LNCAP (cell line): Measurements from ENCODE around the gene SLC2A5.

Source experiments
- TF ChIP-seq, protein P1 (sequence below): fragments of 450-650 bp; IDR thresholded peaks from 2 replicates; pipeline ENCODE4 v1.5.1; 2017; ENCODE audit warnings: mild to moderate bottlenecking

The SLC2A5 gene

DNA sequence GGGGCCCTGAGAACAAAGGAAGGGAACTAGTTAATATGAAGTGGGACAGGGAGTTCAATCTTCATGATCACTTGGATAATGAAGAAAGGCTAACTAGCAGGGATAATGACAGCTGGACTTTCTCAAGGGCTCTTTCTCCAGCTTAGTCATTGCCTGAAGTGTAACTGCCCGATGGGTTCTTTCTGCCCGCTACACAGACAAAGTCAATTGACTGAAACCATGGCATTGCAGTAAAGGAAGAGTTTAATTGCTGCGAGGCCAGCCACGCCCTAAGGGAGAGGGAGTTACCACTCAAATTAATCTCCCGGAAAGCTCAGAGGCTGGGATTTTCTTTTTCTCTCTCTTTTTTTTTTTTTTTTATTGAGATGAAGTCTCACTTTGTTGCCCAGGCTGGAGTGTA is 16.6 kb upstream of the SLC2A5 start:
- TF ChIP-seq, protein P1, sequence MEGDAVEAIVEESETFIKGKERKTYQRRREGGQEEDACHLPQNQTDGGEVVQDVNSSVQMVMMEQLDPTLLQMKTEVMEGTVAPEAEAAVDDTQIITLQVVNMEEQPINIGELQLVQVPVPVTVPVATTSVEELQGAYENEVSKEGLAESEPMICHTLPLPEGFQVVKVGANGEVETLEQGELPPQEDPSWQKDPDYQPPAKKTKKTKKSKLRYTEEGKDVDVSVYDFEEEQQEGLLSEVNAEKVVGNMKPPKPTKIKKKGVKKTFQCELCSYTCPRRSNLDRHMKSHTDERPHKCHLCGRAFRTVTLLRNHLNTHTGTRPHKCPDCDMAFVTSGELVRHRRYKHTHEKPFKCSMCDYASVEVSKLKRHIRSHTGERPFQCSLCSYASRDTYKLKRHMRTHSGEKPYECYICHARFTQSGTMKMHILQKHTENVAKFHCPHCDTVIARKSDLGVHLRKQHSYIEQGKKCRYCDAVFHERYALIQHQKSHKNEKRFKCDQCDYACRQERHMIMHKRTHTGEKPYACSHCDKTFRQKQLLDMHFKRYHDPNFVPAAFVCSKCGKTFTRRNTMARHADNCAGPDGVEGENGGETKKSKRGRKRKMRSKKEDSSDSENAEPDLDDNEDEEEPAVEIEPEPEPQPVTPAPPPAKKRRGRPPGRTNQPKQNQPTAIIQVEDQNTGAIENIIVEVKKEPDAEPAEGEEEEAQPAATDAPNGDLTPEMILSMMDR, result no peak

DNA sequence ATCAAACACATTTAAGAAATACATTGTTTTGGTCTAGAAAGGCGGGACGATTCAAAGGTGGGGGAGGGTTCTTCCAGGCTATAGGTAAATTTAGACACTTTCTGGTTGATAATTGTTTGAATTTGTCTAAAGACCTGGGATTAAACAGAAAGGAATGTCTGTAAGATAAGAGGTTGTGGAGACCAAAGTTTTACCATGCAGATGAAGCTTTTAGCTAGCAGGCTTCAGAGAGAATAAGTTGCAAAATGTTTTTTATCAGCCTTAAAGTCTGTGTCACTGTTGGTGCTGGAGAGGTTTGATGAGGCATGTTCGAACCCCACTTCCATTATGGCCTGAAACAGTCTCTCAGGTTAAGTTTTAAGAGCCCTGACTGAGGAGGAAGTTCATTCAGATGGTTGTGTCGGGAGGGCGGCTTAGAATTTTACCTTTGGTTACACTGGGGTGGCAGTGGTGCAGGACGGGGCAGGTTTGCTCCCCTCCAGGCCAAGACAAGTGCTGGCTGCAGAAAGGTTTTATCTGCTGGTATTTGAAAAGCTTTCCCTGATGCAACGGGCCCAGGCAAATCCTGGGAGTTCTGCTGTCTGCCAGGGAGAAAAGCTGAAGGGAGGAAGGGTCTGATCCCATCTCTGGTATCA is 16.0 kb upstream of the SLC2A5 start:
- TF ChIP-seq, protein P1, result no peak

DNA sequence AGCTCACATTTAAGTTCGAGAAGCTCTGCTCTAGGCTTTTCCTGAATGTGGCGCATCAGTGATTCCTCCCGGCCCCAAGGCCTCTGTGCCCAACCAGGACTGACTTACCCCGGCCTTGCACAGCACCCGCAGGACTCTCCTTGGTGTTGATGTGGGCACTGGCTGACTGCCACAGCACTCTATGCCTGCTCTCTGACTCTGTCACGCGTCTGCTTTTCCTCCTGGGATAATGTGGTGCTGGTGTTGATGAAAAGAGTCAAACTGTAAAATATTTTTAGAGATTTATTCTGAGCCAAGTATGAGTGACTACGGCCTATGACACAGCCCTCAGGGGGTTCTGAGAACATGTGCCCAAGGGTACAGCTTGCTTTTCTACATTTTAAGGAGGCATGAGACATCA is 15.5 kb upstream of the SLC2A5 start:
- TF ChIP-seq, protein P1, result no peak

DNA sequence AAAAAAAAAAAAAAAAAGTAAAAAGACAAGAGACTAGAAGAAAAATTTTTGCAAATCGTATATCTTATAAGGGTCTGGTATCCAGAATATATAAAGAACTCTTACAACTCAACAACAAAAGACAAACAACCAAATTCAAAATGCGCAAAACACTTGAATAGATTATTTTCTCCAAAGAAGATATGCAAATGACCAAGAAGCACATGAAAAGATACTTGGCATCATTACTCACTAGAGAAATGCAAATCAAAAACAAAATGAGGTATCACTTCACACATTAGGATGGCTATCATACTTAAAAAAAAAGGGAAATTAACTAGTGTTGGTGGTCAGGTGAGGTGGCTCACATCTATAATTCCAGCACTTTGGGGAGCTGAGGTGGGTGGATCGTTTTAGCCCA is 12.0 kb upstream of the SLC2A5 start:
- TF ChIP-seq, protein P1, result no peak

DNA sequence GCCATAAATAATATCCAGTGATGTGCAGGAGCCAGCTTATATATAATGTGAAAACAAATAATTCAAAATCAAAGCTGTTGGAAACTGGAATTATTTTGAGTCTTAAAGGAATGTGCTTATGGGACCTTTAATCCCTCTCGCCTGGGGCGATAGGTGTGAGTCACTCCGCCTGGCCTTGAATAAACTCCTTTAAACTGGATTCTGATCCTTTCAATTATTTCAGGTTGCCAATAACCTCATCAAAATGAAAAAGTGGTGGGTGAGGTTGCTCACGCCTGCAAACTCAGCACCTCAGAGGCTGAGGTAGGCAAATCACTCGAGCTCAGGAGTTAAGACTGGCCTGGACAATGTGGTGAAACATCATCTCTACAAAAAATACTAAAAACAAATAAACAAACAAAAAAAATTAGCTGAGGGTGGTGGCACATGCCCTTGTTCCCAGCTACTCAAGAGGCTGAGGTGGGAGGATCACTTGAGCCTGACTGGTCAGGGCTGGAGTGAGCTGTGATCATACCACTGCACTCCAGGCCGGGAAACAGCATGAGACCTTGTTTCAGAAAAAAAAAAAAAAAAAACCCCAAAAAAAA is 11.4 kb upstream of the SLC2A5 start:
- TF ChIP-seq, protein P1, result no peak

DNA sequence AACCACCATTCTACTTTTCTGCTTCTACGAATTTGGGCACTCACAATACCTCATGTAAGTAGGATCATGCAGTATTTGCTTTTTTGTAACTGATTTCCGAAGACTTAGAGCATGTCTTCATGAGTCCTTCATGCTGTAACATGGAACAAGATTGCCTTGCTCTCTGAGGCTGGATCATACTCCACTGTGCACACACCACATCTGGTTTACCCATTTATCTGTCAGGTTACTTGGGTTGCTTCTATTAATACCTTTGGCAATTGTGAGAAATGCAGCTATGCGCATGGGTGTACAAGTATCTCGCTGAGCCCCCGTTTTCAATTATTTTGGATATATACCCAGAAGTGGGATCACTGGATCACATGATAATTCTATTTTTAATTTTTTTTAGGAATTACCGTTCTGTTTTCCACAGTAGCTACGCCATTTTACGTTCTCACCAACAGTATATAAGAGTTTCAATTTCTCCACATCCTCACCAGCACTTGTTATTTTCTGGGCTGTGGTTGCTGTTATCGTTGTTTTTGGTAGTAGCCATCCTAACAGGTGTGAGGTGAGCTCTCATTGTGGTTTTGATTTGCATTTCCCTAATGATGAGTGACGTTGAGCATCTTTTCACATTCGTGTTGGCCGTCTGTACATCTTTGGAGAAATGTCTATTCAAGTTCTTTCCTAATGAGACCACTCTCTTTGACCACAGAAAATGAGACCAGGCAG is 10.7 kb upstream of the SLC2A5 start:
- TF ChIP-seq, protein P1, result no peak

DNA sequence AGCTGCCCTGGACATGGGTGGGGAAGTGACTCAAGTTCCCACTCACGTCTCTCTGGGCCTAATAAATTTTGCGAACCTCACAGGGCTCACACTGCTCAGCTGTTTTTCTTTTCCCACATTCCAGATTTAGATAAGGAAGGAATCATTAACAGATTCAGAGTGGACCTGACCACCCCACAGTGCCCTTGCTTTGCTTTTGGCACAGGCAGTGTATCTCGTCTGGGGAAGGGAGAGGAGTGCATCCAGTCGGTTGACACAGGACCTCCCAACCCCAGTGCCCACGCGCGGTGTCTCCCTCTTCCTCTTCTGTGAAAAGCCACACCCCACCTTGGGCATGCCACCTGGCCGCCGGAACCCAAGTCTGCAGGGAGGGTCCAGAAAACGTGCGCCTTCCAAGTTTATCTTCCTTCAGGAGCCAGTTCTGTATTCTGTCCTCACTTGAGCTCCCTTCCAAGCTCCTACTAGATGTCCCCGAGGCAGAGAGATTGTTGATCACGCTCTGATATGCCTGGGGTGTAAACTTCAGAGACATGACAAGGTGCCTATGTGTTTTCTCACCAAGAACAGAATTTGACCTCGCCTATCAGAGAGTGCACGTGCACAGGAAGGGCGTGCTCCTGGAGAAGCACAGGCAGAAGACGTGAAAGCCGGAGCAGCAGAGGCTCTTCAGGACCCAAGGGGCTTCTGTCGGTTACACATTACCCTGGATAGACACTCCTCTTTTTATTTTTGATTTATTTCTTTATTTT is 9.5 kb upstream of the SLC2A5 start:
- TF ChIP-seq, protein P1, result no peak
